Mesodermal cell (in vitro differentiated cells): ENCODE results near the gene RAB24.

Experiments
- H3K27ac ChIP-seq: 2 replicates; pipeline ENCODE4 v1.7.0; 2013; ENCODE audit warnings: mild to moderate bottlenecking, low read depth, low read length, moderate library complexity; ENCODE audit not compliant: severe bottlenecking
- H3K36me3 ChIP-seq: 2 replicates; pipeline ENCODE4 v1.7.1; 2013; ENCODE audit warnings: mild to moderate bottlenecking, low read length, moderate library complexity; ENCODE audit not compliant: control insufficient read depth, insufficient read depth
- H3K4me1 ChIP-seq: one replicate; pipeline ENCODE4 v1.7.1; 2013; ENCODE audit warnings: mild to moderate bottlenecking, low read length; ENCODE audit not compliant: insufficient read depth, control insufficient read depth, poor library complexity, severe bottlenecking
- H3K4me3 ChIP-seq: 2 replicates; pipeline ENCODE4 v1.7.0; 2013; ENCODE audit warnings: low read length, control low read depth, mild to moderate bottlenecking; ENCODE audit not compliant: insufficient read depth, poor library complexity, severe bottlenecking; ENCODE audit errors: extremely low read depth
- H3K9me3 ChIP-seq: 2 replicates; pipeline ENCODE4 v1.7.1; 2013; ENCODE audit warnings: mild to moderate bottlenecking, low read length, moderate library complexity; ENCODE audit not compliant: control insufficient read depth
- WGBS, 2 experiments: methylation state at CpG; one replicate each; pipeline ENCODE4 v1.1.5; 2013; ENCODE audit warnings: missing lambda C conversion rate in 2 of 2; ENCODE audit not compliant: insufficient coverage in 2 of 2; 5-methylcytosine and 5-hydroxymethylcytosine counted together

RAB24 gene

GRCh38 chr5:177290816-177291596 is 12.5 kb downstream of the RAB24 start:
- WGBS, 2 experiments, result 98 to 100% methylated on average over 9 to 10 of the region's 12 CpGs
- Histone ChIP-seq H3K36me3 (peaks cover 95% of the 10 kb centered on the region), H3K9me3 (no peaks in the 10 kb centered on the region), H3K27ac (no peak overlapping the region), H3K4me3 (no peak overlapping the region), H3K4me1 (peaks cover 2% of the 10 kb centered on the region)

DNA sequence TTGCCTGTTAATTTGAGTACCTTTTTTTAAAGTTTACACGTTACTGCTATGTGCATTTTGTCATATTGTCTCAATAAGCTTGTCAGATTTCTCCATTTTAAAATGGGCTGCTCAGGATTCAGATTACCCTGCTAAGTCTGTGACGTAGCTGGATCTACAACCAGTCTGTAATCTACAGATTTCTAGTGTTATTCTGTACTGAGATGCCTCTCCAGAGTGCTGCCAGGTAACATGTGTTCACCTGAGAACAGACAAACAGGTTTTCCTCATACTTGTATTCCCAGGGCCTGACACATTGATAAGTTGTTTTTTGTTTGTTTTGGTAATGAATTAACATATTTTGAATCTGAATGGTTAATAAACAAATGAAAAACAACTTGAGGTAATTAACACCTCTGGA is 15.3 kb downstream of the RAB24 start:
- 100% methylated on average over 2 of the region's 2 CpGs; no CpG with 5 or more reads in 1 of the 2 experiments for WGBS, 2 experiments
- Histone ChIP-seq H3K4me3 (no peak overlapping the region), H3K27ac (no peak overlapping the region), H3K9me3 (no peaks in the 10 kb centered on the region), H3K4me1 (no peaks in the 10 kb centered on the region), H3K36me3 (peaks cover 95% of the 10 kb centered on the region)

- Histone ChIP-seq H3K4me3 (no peak overlapping the region), H3K27ac (no peak overlapping the region), H3K36me3 (peaks cover 90% of the 10 kb centered on the region), H3K9me3 (no peaks in the 10 kb centered on the region), H3K4me1 (no peaks in the 10 kb centered on the region)
- WGBS, 2 experiments, result no CpG with 5 or more reads among the region's 1 CpG
Measured at GRCh38 chr5:177276886-177277285, 26.6 kb downstream of the RAB24 start.

DNA sequence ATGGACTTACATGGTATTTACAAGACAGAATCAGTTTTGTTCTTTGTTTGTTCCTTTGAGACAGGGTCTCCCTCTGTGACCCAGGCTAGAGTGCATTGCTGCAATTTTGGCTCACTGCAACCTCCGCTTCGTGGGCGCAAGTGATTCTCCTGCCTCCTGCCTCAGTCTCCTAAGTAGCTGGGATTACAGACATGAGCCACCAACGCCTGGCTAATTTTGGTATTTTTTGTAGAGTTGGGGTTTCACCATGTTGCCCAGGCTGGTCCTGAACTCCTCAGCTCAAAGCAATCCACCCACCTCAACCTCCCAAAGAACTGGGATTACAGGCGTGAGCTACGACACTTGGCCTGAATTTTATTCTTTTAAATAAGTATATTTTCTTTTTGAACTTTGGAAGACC is 27.6 kb downstream of the RAB24 start:
- Histone ChIP-seq H3K4me1 (no peaks in the 10 kb centered on the region), H3K4me3 (no peak overlapping the region), H3K27ac (no peak overlapping the region), H3K36me3 (peaks cover 89% of the 10 kb centered on the region), H3K9me3 (no peaks in the 10 kb centered on the region)
- WGBS, 2 experiments, result 96% methylated on average over 3 of the region's 6 CpGs; no CpG with 5 or more reads in 1 of the 2 experiments

- Histone ChIP-seq H3K4me1 (no peaks in the 10 kb centered on the region), H3K4me3 (no peak overlapping the region), H3K36me3 (peaks cover 93% of the 10 kb centered on the region), H3K9me3 (no peaks in the 10 kb centered on the region), H3K27ac (no peak overlapping the region)
- 95 to 100% methylated on average over 2 to 3 of the region's 4 CpGs for WGBS, 2 experiments
Measured at GRCh38 chr5:177271113-177271512, 32.4 kb downstream of the RAB24 start.

DNA sequence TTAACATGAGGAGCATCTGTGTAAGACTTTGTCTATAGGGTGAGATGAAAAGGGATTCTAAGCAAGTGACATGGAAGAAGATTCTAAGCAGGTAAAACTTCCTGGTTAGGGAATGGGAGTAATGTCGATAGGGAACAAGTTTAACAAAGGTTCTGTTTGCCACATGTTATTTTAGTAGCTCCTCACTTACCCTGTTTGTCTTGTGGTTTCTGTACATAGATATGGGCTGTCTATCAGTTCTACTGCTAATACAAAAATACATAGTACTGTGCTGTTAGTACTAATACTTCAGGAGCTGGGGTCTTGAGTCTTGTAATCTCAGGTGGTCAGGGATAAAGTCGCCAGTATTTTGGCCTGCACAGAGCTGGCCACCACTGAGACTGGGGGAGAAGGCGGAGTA is 32.9 kb downstream of the RAB24 start:
- Histone ChIP-seq H3K27ac (no peak overlapping the region), H3K9me3 (no peaks in the 10 kb centered on the region), H3K4me1 (no peaks in the 10 kb centered on the region), H3K36me3 (peaks cover 93% of the 10 kb centered on the region), H3K4me3 (no peak overlapping the region)
- 98% methylated on average over 3 of the region's 3 CpGs; no CpG with 5 or more reads in 1 of the 2 experiments for WGBS, 2 experiments

DNA sequence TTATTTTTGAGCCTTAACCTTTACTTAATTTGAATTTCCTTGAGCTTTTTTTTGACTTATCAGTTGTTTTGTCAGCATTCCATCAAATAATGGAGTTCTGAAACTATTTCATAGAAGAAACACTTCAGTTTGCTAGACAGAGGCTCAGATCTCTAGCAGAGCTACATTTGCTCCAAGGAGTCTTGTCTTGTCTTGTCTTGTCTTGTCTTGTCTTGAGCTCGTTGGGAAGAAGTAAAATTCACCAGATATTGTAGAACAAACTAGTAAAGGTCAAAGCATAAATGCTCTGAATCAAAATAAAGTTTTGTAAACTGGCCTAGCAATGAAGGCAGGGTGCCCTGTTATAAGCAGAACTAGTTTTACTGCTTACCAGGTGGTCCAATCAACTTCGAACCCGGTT is 33.5 kb downstream of the RAB24 start:
- Histone ChIP-seq H3K4me1 (no peaks in the 10 kb centered on the region), H3K4me3 (no peak overlapping the region), H3K36me3 (peaks cover 93% of the 10 kb centered on the region), H3K9me3 (no peaks in the 10 kb centered on the region), H3K27ac (no peak overlapping the region)
- 94% methylated on average over 3 of the region's 3 CpGs; no CpG with 5 or more reads in 1 of the 2 experiments for WGBS, 2 experiments

- H3K9me3 ChIP-seq, result no peaks in the 10 kb centered on the region
- no peak overlapping the region for H3K4me3 ChIP-seq
- 92 to 96% methylated on average over 4 of the region's 7 CpGs for WGBS, 2 experiments
- no peaks in the 10 kb centered on the region for H3K4me1 ChIP-seq
- no peak overlapping the region for H3K27ac ChIP-seq
- peaks cover 92% of the 10 kb centered on the region for H3K36me3 ChIP-seq
Measured at GRCh38 chr5:177269232-177269895, 34.2 kb downstream of the RAB24 start.

GRCh38 chr5:177265395-177265794 is 38.1 kb downstream of the RAB24 start:
- Histone ChIP-seq H3K4me1 (no peaks in the 10 kb centered on the region), H3K4me3 (no peak overlapping the region), H3K27ac (no peak overlapping the region), H3K36me3 (peaks cover 91% of the 10 kb centered on the region), H3K9me3 (no peaks in the 10 kb centered on the region)
- WGBS, 2 experiments, result 98 to 99% methylated on average over 15 of the region's 16 CpGs

DNA sequence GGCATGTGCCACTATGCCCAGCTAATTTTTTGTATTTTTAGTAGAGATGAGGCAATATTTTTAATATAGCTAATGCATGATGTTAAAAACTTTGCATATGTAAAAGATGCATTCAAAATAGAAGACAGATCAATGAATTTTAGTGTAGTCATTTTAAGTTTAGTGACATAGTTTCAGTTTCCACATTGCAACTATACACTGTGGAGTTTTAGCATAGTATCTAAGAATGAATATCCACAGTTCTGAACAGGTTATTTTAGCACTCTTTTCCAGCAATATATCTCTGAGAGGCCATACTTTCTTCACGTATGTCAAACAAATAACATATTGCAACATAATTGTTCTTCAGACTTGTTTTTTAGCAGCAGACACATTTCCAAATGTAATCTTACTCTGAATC is 39.3 kb downstream of the RAB24 start:
- no peak overlapping the region for H3K4me3 ChIP-seq
- no peaks in the 10 kb centered on the region for H3K4me1 ChIP-seq
- no peaks in the 10 kb centered on the region for H3K9me3 ChIP-seq
- peaks cover 91% of the 10 kb centered on the region for H3K36me3 ChIP-seq
- no peak overlapping the region for H3K27ac ChIP-seq
- WGBS, 2 experiments, result 100% methylated on average over 1 of the region's 1 CpG

DNA sequence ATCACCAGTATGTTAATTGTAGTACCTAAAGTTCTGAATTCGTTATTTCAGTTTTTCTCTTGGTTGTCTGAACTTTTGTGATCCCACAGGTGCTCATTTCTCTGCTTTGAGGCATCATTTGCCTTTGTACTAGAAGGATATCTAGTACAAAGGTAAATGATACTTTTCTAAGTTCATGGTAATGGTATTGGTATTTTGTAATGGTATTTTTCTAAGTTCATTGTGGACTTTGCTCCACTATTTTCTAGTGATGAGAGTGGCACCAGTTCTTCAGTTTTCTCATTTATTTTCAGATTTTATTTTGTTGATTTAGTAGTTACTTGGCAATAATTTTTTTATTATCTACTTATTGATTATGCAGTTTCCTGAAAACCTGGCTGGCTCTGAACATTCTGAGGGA is 42.0 kb downstream of the RAB24 start:
- Histone ChIP-seq H3K27ac (no peak overlapping the region), H3K4me1 (no peaks in the 10 kb centered on the region), H3K4me3 (no peak overlapping the region), H3K36me3 (peaks cover 94% of the 10 kb centered on the region), H3K9me3 (no peaks in the 10 kb centered on the region)
- WGBS, 2 experiments, result 100% methylated on average over 1 of the region's 1 CpG
